Caki2 (cell line): ENCODE results near the gene CRK. TPM values are rescaled to one million over a fixed set of nuclear protein-coding genes. Genes with fewer than 3 reads are reported as not detected.
A peak's percentile ranks its signal among the peaks of the same experiment; 100 is the strongest.
"Not testable (repeated sequence)": the region's sequence is repeated elsewhere in the genome, so short reads cannot be mapped to it uniquely, and the experiment has no call there.

Source experiments
- DNase-seq: peaks from one replicate; pipeline ENCODE4 v3.0.0-alpha.2; 2015; ENCODE audit warnings: low read depth
- in situ Hi-C: cut with HindIII; loops from 2 replicates; pipeline ENCODE4 v1.10.0; 2016; ENCODE audit warnings: low sequenced_read_pairs, low pct_unique_long_range_greater_than_20kb, mixed read lengths
- total RNA-seq: library from RNA; depleted of rRNA; stranded (reverse); fragments of >200 nt; shearing (Covaris generic); gene quantifications from 2 replicates; pipeline ENCODE4 v1.2.3, GENCODE V29; 2014; ENCODE audit warnings: low replicate concordance

CRK gene
- total RNA-seq, 1 experiment from 2014 or later, result 25.4 TPM

DNA sequence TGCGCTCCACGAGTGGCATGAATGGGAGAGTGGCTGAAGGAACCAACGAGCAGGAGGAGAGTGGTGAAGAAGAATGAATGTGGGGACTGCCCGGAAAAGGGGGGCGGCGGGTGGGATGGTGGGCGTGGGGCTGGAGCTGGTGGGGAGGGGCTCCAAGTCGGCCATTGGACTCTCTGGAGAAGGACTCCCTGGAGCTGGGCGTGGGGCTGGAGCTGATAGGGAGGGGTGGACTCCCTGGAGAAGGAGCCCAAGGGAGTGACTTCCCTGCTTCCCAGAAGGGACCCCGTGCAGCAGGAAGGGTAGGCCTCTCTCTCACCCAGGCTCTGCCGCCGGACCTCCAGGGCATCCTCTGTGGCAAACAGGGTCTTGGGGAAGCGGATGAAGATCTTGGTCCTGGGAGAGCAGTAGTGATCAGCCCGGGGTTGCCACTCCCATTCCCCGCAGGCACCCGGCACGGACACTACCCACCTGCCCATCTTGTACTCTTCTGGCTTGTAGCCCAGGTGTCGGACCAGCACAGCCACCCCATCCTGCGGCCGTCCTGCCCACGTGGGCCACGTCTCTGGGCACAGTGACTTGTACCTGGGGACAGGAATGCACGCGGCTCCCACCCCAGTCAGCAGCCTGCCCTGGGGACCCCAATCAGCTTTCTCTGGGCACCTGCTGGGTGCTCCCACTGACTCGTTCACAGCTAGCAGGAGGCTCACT is 14.9 kb upstream of the CRK start:
- in situ Hi-C loops, result no loop called here
- no peak for DNase-seq

- in situ Hi-C loops, result no loop called here
These were observed 14.2 kb upstream of the CRK start for GRCh38 chr17:1470071-1470754.

DNA sequence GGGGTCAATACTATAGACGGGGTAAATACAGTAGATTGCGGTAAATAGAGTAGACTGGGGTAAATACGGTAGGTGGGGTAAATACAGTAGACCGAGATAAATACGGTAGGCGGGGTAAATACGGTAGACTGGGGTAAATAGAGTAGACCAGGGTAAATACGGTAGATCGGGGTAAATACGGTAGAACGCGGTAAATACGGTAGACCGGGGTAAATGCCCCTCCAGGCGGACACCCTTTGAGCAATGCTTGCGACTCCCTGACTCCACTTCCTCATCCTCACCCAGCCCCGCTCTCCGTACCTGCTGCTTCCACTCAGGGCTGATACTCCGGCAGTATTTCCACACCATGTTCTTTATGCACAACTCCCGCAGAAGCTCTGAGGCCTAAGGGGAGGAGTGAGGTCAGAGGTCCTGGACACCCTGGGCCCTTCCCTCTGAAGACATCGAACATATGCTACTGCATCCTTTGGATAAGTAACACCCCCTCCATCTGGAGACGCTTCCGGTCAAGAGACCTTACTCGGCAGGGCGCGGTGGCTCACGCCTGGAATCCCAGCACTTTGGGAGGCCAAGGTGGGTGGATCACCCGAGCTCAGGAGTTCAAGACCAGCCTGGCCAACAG is 13.3 kb upstream of the CRK start:
- DNase-seq, result no peak
- in situ Hi-C loops, result no loop called here

More at GRCh38 chr17:1470071-1470754, 14.2 kb upstream of the CRK start:
- no peak for DNase-seq

DNA sequence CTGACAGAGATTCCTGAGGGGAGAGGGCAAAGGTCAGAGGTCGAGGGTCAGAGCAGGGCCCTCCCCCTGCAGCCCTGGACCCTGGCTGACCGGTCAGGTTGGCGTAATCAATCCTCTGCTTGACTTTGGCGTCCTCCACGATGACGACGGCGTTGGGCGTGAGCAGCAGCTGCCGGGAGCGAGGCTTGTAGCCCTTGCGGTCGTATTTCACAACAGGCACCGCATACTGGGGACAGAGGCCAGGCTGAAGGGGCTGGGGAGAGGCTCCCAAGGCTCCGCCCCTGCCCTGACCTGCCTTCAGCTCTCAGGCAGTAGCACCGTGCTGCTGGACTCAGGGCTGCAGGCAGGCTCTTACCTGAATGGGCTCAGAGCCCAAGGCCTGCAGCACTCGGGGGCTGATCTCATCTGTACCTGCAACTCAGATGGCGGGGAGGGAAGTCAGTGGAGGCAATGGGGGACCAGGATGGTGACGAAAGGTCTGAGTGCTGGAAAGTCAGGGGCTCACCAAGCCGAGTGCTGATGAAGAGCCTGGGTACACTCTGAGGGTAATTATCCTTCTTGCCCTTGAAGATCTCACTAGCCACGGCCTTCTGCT is 12.0 kb upstream of the CRK start:
- no peak for DNase-seq
- in situ Hi-C loops, result no loop called here

- in situ Hi-C loops, result no loop called here
- DNase-seq, result no peak
These were observed 11.2 kb upstream of the CRK start for GRCh38 chr17:1467258-1467657.

GRCh38 chr17:1464186-1464585 is 8.2 kb upstream of the CRK start:
- no peak for DNase-seq
- in situ Hi-C loops, result no loop called here

DNA sequence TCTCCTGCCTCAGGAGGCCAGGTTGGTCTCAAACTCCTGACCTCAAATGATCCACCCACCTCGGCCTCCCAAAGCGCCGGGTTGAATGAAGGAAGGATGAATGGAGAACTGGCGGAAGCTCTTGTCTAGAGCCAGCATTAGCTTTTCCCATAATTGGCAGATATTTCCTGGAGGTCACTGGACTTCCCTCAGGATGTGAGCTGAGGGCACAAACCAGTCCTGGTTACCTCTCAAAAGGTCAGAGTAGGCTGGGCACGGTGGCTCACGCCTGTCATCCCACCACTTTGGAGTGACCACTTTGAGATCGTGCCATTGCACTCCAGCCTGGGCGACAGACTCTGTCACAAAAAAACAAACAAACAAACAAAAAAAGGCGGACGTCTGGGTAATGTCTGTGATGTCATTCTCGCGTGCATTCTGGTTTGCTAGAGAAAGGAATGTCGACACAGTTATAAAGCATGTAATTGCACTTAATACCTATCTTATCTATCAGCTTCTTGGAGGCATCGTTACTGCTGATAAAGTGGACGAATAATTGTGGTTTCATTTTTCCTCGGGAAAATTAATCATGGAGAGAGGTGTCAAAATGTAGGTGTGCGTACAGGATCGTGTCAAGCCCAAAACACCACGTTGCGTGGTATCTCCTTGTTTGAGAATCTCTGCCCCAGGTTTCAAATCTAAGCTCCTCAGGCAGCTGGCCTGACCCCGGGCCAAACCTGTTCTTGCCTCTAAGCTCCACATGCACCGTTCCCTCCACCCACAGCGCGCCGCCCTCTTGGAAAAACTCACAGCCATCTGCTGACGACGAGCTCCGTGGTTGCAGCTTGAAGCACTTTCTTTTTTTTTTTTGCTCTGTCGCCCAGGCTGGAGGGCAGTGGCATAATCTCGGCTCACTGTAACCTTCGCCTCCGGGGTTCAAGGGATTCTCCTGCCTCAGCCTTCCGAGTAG is 6.4 kb upstream of the CRK start:
- in situ Hi-C loops, result no loop called here
- no peak for DNase-seq

DNA sequence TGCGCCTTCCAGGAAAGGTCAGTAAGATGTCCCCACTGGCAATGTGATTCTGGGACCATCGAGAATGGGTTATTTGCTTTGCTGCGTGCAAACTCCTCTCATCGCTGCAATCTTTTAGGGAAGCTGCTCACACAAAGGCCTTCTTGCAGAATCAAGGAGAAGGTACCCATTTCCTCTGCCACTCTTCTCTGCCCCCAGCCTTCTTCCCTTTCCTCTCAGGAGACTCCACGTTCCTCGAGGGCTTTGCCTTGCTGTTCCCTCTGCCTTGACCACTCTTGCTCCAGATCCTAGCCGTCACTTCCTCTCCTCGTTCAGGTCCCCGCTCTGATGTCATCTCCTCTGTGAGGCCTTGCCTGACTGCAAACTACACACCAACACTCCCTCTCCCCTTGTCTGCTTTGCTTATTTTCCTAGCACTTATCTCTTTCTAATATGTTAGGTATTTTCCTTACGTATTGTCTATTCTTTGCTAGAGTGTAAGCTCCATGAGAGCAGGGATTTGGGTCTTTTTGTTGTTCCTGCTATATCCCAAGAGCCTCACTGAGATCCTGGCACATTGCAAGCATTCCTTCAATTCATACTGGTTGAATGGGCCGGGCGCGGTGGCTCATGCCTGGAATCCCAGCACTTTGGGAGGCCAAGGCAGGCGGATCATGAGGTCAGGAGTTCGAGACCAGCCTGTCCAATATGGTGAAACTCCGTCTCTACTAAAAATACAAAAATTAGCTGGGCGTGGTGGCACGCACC is 5.3 kb upstream of the CRK start:
- no peak for DNase-seq
- in situ Hi-C loops, result no loop called here

DNA sequence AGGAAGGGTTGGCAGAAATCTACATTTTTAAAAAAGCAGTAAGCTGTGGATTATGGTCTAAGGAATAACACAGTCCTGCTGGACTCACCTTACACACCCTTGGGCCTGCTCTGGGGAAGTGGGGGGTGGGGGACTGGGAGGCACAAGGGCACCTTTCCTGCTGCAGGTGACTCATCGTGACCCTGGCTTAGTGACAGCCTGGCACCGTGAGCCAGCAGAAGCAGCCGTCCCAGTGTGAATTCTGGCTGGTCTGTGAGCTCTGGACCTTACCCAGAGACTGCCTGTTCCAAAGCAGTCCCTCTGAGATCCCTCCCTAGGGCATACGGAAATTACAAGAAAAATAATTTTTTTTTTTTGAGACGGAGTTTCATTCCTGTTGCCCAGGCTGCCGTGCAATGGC is 4.2 kb upstream of the CRK start:
- DNase-seq, result peak; percentile 56
- in situ Hi-C loops, result no loop called here

GRCh38 chr17:1455291-1455796 is 688 bp downstream of the CRK start:
- DNase-seq, result peak; percentile 50
- in situ Hi-C loops, result no loop called here

GRCh38 chr17:1454541-1454940 is 1.5 kb downstream of the CRK start:
- in situ Hi-C loops, result no loop called here
- DNase-seq, result no peak

DNA sequence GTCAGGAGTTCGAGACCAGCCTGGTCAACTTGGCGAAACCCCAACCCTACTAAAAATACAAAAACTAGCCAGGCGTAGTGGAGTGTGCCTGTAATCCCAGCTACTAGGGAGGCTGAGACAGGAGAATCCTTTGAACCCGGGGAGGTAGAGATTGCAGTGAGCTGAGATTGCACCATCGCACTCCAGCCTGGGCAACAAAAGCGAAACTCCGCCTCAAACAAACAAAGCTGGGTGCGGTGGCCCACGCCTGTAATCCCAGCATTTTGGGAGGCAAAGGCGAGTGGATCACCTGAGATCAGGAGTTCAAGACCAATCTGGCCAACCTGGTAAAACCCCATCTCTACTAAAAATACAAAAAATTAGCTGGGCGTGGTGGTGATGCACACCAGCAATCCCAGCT is 2.3 kb downstream of the CRK start:
- DNase-seq, in situ Hi-C loops: not testable (repeated sequence)

GRCh38 chr17:1452836-1453235 is 3.2 kb downstream of the CRK start:
- in situ Hi-C loops, result no loop called here
- DNase-seq, result no peak

- DNase-seq, in situ Hi-C loops: not testable (repeated sequence)
These were observed 5.8 kb downstream of the CRK start for GRCh38 chr17:1450261-1450660.

- no peak for DNase-seq
- in situ Hi-C loops, result no loop called here
These were observed 6.5 kb downstream of the CRK start for GRCh38 chr17:1449412-1449967.

GRCh38 chr17:1447052-1447451 is 9.0 kb downstream of the CRK start:
- no peak for DNase-seq
- in situ Hi-C loops, result no loop called here

DNA sequence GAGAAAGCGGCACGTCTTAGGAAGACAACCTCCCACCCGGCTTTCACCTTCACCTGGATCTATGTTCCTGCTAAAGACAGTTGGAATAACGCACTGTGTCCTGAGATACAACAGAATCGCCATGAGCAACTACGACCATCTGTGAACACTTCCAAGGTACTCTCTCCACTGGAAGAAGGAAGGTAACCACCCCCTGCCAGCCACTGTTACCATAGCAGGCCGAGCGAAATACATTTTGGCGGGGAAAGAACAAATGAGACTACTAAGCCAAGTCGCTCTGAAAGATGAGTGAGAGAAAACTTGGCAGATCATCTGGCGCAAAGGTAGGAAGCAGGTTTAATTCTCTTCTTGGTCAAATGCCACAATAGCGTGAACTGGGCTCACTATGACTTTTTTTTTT is 9.8 kb downstream of the CRK start:
- no peak for DNase-seq
- in situ Hi-C loops, result no loop called here
